Subcutaneous preadipocyte (primary cell): ENCODE measurements around the gene YJU2. TPM values are rescaled to one million over a fixed set of nuclear protein-coding genes. Genes with fewer than 3 reads are reported as not detected.

ENCODE experiments used
- total RNA-seq: library from RNA; depleted of rRNA; stranded (reverse); fragments of >200 nt; gene quantifications from 2 replicates; pipeline ENCODE4 v1.2.3, GENCODE V29; 2012

YJU2 gene
- 16.2 and 17.6 TPM in 2 replicates for total RNA-seq

GRCh38 chr19:4246767-4247593 lies at the start of gene YJU2:
Gene YJU2 (plus strand): TSS chr19:4247080. CDS start chr19:4247147, 67 bp downstream.

GRCh38 chr19:4229179-4229931 lies 17.5 kb upstream of the YJU2 start, which contains the start of gene EBI3:
Gene EBI3 (plus strand): TSS chr19:4229523. CDS start chr19:4229551, 28 bp downstream.

DNA sequence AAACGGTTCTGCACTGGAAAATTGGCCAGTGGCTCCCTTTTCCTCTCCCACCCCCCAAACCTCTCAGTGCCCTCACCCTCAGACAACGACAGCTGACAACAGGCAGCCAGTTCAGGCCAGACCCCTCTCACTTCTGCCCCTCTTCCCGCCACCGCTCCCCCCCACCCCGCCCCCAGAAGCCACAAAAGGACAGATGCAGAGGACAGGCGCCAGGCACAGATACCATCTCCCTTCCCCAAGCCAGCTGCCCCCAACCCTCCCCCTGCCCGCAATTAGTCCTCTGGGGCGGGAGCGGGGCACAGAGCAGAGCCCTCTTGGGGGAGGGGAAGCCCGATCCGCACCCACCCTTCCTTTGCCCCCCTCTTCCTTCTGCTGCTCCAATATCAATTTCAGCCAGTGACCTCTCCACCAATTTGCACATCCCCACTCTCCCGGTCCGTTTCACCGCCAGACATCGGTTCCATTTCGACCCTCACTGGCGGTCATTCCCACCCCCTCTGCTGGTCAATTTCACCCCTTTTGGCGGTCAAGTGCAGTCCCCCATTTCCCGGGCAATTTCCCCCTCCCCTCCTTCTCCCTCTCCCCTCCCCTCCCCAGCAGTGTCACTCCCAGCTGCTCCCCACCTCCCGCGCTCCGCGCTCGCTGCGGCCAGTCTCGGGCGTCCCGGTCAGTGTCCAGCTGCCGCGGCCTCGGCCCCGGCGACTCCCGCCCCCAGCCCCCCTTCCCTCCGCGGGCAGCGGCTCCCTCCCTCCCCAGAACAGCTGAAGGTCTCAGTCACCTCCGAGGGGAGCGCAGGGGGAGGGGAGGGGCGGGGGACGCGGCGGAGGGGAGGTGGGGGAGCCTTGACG lies 31.8 kb downstream of the YJU2 start, which contains the start of gene SHD:
Gene SHD, plus strand, starts transcription at position 848 of the 848 bp plus-strand sequence. CDS start 798 bp downstream, outside the sequence.

DNA sequence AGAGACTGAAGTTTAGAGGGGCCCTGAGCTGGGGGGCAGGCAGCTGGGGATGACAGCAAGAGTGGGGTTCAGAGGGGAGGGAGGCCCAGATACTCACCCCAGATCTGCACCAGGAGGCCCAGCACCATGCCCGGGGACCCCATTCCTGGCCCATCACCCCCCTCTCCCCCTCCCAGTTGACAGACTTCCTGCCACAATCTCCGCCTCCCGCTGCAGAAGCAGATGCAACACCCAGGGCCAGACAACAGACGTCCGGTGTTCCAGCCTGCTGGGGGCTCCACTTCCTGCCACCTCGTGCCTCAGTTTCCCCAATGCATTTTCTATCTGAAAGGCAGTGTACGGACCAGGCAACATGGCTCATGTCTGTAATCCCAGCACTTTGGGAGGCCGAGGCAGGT lies 55.4 kb downstream of the YJU2 start, which contains the start of gene TMIGD2:
Gene TMIGD2, minus strand, starts transcription at position 147 of the 398 bp plus-strand sequence. Its CDS starts 4 bp downstream, at position 143.

DNA sequence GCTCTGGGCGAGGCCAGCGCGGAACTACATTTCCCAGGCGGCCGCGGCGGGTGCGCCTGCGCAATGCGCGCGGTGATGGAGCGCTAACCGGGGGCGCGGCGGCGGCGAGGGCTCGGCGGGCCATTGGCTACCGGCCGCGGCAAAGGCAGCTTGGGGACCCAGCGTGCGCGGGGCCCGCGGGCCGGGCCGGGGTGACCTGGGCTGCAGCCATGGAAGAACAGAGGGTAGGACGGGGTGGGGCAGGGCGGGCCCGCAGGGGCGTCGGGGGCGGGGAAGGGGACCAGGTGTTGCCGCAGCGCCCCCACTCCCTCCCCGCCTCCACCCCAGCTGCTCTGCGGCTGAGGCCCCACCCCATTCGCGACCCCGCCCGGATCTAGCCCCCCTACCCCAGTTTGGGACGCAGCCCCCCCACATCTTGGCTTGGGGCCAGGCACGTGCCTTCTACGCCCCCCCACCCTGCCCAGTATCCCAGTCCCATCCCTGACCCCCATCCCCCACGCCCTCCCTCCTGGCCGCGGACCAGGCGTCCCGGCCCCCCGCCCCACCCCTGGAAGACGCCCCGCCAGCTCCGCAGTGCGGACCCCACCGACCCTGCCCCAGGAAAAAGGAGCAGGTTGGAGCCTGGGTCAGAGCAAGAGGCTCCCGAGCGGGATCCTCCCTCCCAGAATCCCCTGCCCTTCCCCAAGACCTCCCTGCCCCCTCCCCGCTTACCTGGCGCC lies 57.8 kb downstream of the YJU2 start, which contains the start of gene FSD1:
Gene FSD1, plus strand, starts transcription at position 61 of the 719 bp plus-strand sequence. Its CDS starts 149 bp downstream, at position 210.

Other genes with a start within 250 kb of the YJU2 start
- gene PIAS4, start 239.3 kb upstream of the YJU2 start, total RNA-seq = 13.6 and 16.2 TPM in 2 replicates
- 29.8 and 42.2 TPM in 2 replicates for gene ZBTB7A, start 180.2 kb upstream of the YJU2 start, total RNA-seq
- gene MAP2K2, start 123.0 kb upstream of the YJU2 start, total RNA-seq = 168 and 187 TPM in 2 replicates
- gene CREB3L3, start 93.4 kb upstream of the YJU2 start, total RNA-seq = not detected in 2 replicates
- 12.1 and 14.9 TPM in 2 replicates for gene SIRT6, start 64.5 kb upstream of the YJU2 start, total RNA-seq
- gene ANKRD24, start 64.4 kb upstream of the YJU2 start, total RNA-seq = 0.20 and 0.37 TPM in 2 replicates
- gene EBI3, start 17.6 kb upstream of the YJU2 start, total RNA-seq = under 0.01 TPM in 1 of 2 replicates, not detected in the other
- gene SHD, start 32.2 kb downstream of the YJU2 start, total RNA-seq = not detected in 2 replicates
- gene TMIGD2, start 55.3 kb downstream of the YJU2 start, total RNA-seq = not detected in 2 replicates
- gene FSD1, start 57.5 kb downstream of the YJU2 start, total RNA-seq = 2.6 and 5.3 TPM in 2 replicates
- gene STAP2, start 91.7 kb downstream of the YJU2 start, total RNA-seq = 2.9 and 4.1 TPM in 2 replicates
- 6.3 and 6.6 TPM in 2 replicates for gene MPND, start 96.5 kb downstream of the YJU2 start, total RNA-seq
- 111 and 126 TPM in 2 replicates for gene SH3GL1, start 153.5 kb downstream of the YJU2 start, total RNA-seq
- gene CHAF1A, start 155.6 kb downstream of the YJU2 start, total RNA-seq = 11.8 and 29.9 TPM in 2 replicates
- gene UBXN6, start 210.7 kb downstream of the YJU2 start, total RNA-seq = 98.1 and 113 TPM in 2 replicates
- 53.6 and 56.5 TPM in 2 replicates for gene HDGFL2, start 225.2 kb downstream of the YJU2 start, total RNA-seq